HG03565 (cell line): Measurements from ENCODE around the gene CPA5.
A peak's percentile ranks its signal among the peaks of the same experiment; 100 is the strongest.

Experiments used
- ATAC-seq: cut with Tn5 transposase; IDR thresholded peaks from one replicate; pipeline ENCODE4 v1.9.1; 2021; ENCODE audit warnings: mild to moderate bottlenecking, moderate library complexity; ENCODE audit not compliant: unreplicated experiment

Gene CPA5

GRCh38 chr7:130356876-130357611, 12.4 kb downstream of the CPA5 start:
- ATAC-seq = no peak

- no peak for ATAC-seq
Observed at GRCh38 chr7:130358471-130358870, 13.9 kb downstream of the CPA5 start.

- ATAC-seq = no peak
Observed at GRCh38 chr7:130359276-130359857, 14.8 kb downstream of the CPA5 start.

- no peak for ATAC-seq
Observed at GRCh38 chr7:130360518-130360917, 15.9 kb downstream of the CPA5 start.

- no peak for ATAC-seq
Observed at GRCh38 chr7:130361681-130362080, 17.1 kb downstream of the CPA5 start.

- no peak for ATAC-seq
Observed at GRCh38 chr7:130362251-130362816, 17.7 kb downstream of the CPA5 start.

- ATAC-seq = no peak
Observed at GRCh38 chr7:130363026-130363847, 18.6 kb downstream of the CPA5 start.

GRCh38 chr7:130364451-130364850, 19.8 kb downstream of the CPA5 start:
- ATAC-seq = no peak

GRCh38 chr7:130365088-130365487, 20.5 kb downstream of the CPA5 start:
- ATAC-seq = no peak

- peak; percentile 42 for ATAC-seq
Observed at GRCh38 chr7:130365511-130366441, 21.2 kb downstream of the CPA5 start.

GRCh38 chr7:130366564-130366963, 21.9 kb downstream of the CPA5 start:
- no peak for ATAC-seq

GRCh38 chr7:130367088-130367755, 22.6 kb downstream of the CPA5 start:
- ATAC-seq = no peak

- ATAC-seq = no peak
Observed at GRCh38 chr7:130367836-130368746, 23.5 kb downstream of the CPA5 start.

- ATAC-seq = no peak
Observed at GRCh38 chr7:130369110-130369711, 24.6 kb downstream of the CPA5 start.

- ATAC-seq = no peak
Observed at GRCh38 chr7:130369831-130370550, 25.4 kb downstream of the CPA5 start.

- ATAC-seq = no peak
Observed at GRCh38 chr7:130371046-130371445, 26.4 kb downstream of the CPA5 start.

GRCh38 chr7:130372402-130373165, 28.0 kb downstream of the CPA5 start:
- ATAC-seq = no peak
